Hindlimb muscle (tissue), 1 donor: ENCODE data around the gene PRKAR1B. TPM values are rescaled to one million over a fixed set of nuclear protein-coding genes. Genes with fewer than 3 reads are reported as not detected.
"Not testable (repeated sequence)": the region's sequence is repeated elsewhere in the genome, so short reads cannot be mapped to it uniquely, and the experiment has no call there.

Experiments used
- DNase-seq: peaks from one replicate; pipeline ENCODE4 v3.0.0-alpha.2; 2013
- polyA plus RNA-seq: library from polyadenylated mRNA; unstranded; fragments of 120-200 nt; gene quantifications from one replicate; pipeline ENCODE4 v1.2.1, GENCODE V29; 2013; ENCODE audit not compliant: insufficient read length

PRKAR1B gene
- polyA plus RNA-seq, 1 donor = 35.7 TPM

- DNase-seq = no peak
These were observed 174.0 kb downstream of the PRKAR1B start for GRCh38 chr7:552868-553635.

DNA sequence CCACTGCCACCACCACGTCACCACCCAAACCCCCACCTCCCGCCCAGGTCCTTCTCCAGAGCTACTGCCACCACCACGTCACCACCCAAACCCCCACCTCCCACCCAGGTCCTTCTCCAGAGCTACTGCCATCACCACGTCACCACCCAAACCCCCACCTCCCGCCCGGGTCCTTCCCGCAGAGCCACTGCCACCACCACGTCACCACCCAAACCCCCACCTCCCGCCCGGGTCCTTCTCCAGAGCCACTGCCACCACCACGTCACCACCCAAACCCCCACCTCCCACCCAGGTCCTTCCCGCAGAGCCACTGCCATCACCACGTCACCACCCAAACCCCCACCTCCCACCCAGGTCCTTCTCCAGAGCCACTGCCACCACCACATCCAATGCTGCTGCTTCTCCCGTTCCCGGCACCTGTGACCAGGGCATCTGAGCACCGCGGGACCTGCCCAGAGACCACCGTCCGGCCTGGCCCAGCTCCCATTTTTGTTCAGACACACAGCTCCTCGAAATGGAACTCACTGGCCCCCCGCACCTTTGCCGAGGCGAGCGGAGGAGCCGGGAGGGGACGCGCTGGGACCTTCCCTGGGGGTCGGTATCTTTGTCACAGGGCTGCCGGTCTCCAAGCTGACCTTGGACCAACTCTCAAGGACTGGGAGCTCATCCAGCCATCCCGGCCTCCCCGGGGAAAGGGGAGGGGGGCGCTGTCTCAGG lies 174.8 kb downstream of the PRKAR1B start:
- not testable (repeated sequence) for DNase-seq

DNA sequence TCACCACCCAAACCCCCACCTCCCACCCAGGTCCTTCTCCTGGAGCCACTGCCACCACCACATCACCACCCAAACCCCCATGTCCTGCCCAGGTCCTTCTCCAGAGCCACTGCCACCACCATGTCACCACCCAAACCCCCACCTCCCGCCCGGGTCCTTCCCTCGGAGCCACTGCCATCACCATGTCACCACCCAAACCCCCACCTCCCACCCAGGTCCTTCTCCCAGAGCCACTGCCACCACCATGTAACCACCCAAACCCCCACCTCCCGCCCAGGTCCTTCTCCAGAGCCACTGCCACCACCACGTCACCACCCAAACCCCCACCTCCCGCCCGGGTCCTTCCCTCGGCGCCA lies 175.5 kb downstream of the PRKAR1B start:
- DNase-seq = not testable (repeated sequence)

DNA sequence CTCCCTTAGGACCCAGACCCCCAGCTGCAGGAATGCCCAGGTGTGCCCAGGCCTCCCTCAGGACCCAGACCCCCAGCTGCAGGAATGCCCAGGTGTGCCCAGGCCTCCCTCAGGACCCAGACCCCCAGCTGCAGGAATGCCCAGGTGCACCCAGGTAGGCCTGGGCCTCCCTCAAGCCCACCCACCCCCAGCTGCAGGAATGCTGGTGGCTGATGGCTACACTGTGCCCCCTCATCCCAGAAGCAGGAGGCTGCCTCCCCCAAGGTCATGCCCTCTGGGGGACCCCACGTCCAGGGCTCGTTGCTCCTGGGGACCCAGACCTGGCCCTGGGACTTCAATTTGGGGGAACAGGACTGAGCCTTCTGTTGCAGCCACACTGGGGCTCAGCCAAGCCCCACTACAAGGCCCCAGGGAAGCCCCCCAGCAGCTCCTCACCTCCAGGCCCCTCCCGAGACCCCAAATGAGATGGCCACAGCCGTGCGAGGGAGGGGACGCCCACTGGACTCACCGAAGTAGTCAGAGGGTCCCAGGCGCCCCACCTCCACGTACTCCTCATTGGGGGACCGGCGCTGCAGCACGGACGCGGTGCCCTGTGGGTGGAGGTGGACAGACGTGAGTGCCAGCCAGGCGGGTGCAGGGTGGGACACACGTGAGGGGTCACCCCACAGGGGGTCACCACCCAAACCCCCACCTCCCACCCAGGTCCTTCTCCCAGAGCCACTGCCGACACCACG lies 176.0 kb downstream of the PRKAR1B start:
- DNase-seq = no peak

GRCh38 chr7:549891-550625 lies 177.0 kb downstream of the PRKAR1B start:
- DNase-seq = no peak

GRCh38 chr7:549066-549890 lies 177.8 kb downstream of the PRKAR1B start:
- no peak for DNase-seq

DNA sequence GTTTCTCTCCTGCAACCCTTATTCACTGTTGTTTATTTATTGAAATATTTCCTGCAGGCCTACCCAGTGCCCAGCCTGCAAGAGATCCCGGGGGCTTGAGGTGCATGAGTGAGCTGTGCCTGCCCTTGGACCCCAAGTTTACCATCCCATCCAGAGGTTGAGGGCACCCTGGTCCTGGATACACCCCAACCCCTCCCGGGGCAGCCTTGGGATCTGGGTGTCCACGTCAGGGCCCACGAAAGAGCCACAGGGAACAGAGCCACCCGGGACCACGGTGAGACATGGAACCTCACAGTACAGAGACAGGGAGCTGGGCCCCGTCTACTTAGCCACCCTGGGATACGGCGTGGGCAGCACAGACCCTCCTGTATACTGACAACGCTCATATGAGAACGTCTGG lies 178.7 kb downstream of the PRKAR1B start:
- DNase-seq = no peak

DNA sequence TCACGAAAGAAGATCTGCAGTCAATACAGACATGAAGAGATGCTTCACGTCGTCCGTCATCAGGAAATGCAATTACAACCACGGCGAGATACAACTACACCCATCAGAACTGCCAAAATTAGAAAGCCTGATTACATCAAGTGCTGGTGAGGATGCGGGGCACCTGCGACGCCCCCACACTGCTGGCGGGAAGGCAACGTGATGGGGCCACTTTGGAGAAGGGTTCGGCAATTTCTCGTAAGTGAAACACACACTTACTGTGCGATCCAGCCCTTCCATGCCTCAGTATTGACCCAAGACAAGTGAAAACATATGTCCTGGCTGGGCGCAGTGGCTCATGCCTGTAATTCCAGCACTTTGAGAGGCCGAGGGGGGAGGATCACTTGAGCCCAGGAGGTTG lies 181.6 kb downstream of the PRKAR1B start:
- no peak for DNase-seq

DNA sequence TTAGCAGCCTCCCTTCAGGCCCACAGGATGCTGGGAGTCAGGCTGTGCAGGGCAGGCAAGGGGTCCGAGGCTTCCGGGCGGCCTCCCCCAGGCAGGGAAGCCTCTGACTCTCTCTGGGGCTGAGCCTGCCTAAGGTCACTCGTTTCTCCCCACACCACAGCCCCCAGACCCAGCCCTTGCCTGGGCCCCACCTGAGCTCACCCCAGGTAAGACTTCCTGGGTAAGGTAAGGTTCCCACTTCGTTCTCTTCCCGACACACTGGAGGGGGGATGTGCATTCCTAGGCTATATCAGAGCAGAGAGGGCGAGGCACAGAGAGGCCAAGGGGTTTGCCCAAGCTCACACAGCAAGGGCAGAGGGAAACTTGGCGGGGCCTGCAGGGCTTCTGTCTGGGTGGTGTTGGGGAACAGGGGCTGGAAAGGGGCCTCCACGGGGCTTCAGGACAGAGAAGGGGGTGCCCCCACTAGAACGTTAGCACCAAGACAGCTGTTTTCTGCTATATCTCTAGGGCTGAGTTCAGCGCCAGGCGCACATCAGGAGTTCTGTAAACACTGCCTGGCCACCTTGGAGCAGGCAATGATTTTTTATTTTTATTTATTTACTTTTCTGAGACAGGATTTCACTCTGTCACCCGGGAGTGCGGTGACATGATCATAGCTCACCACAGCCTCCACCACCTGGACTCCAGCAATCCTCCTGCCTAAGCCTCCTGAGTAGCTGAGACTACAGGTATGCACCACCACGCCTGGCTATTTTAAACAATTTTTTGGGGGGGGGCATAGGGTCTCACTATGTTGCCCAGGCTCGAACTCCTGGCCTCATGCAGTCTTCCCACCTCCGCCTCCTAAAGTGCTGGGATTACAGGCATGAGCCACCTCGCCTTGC lies 182.5 kb downstream of the PRKAR1B start:
- DNase-seq = no peak

GRCh38 chr7:543501-544337 lies 183.4 kb downstream of the PRKAR1B start:
- no peak for DNase-seq

- DNase-seq = no peak
These were observed 184.2 kb downstream of the PRKAR1B start for GRCh38 chr7:542713-543500.

DNA sequence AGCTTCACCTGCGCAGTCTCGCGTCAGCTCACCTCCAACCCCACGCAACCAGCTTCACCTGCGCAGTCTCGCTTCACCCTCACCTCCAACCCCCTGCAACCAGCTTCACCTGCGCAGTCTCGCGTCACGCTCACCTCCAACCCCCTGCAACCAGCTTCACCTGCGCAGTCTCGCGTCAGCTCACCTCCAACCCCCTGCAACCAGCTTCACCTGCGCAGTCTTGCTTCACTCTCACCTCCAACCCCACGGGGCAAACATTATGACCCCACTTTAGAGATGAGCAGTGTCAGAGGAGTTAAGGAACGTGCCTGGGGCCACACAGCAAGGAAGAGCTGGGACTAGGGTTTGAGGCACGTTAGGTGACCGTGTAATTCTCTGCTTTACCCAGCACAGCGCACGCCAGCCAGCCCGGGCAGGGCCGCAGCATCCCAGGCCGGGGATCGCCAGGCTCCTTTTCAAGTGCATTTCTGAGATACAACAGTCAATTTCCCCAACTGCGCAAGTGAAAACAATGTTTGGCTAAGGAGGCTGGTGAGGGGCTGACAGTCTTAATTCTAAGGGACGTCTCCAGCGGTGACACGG lies 184.9 kb downstream of the PRKAR1B start:
- no peak for DNase-seq

DNA sequence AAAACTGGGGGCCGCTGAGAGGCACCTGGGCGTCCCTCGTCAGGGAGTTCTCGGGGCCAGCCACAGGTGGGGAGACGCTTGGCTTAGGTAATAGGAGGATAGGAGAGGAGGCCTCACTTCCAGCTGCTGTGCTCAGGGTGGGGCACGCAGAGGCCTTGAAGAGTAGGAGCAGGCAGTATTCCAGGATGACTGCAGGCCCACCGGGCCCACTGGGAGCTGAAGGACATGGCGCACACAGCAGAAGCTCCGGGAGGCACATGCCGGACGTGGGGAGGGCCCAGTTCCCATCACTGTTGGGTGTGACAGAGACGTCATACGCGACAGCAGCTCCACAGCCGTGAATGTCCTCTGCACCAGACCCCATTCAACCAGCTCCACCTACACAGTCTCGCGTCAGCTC lies 185.4 kb downstream of the PRKAR1B start:
- no peak for DNase-seq

- no peak for DNase-seq
These were observed 186.1 kb downstream of the PRKAR1B start for GRCh38 chr7:540997-541396.

DNA sequence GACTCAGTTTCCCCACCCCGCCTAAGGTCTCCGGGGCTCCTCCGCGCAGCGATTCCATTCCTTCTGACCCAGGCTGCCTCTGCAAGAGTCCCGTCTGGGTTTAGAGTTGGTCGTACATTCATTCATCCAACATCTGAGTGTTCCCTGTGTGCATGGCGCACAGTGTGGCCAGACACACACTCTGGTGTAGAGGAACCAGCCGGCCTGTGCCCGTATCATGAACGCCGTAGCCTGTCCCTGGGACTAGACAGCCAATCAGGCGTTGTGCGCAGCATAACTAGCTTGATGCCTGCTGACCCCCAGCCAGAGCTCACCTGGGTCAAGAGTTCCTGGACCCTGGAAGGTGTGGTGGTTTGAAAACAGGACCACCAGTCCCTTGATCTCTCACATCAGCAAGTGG lies 186.5 kb downstream of the PRKAR1B start:
- no peak for DNase-seq

- DNase-seq = no peak
These were observed 187.2 kb downstream of the PRKAR1B start for GRCh38 chr7:539731-540411.

- no peak for DNase-seq
These were observed 188.1 kb downstream of the PRKAR1B start for GRCh38 chr7:538764-539685.
